Tibial nerve (tissue), 4 donors: ENCODE results near the gene MTUS2. TPM values are rescaled to one million over a fixed set of nuclear protein-coding genes. Genes with fewer than 3 reads are reported as not detected.

Source experiments
- DNase-seq, 2 donors: peaks; one replicate each; pipeline ENCODE4 v3.0.0-alpha.2; 2019; ENCODE audit warnings: low spot score in 2 of 2
- H3K27ac ChIP-seq, 4 donors: fragments of 200-600 bp; sonication (generic) in 3 of 4; one replicate each; pipeline ENCODE4 v1.5.1; 2017 to 2019; ENCODE audit warnings: mild to moderate bottlenecking in 1 of 4
- H3K27me3 ChIP-seq, 2 donors: fragments of 200-600 bp; sonication (generic) in 1 of 2; one replicate each; pipeline versions ENCODE4 v1.5.1 to v1.6.0; 2017 to 2019
- H3K36me3 ChIP-seq, 3 donors: fragments of 200-600 bp; sonication (generic); one replicate each; pipeline ENCODE4 v1.5.1; 2018 to 2019
- H3K4me1 ChIP-seq, 4 donors: fragments of 200-600 bp; sonication (generic) in 3 of 4; one replicate each; pipeline ENCODE4 v1.5.1; 2017 to 2019
- H3K4me3 ChIP-seq, 4 donors: fragments of 200-600 bp; sonication (generic) in 3 of 4; one replicate each; pipeline ENCODE4 v1.5.1; 2017 to 2019; ENCODE audit warnings: mild to moderate bottlenecking in 1 of 4, moderate library complexity in 1 of 4
- H3K9me3 ChIP-seq, 4 donors: fragments of 200-600 bp; sonication (generic) in 3 of 4; one replicate each; pipeline ENCODE4 v1.5.1; 2017 to 2019
- EP300 ChIP-seq, 2 donors: sonication (generic); formaldehyde crosslinking; IDR thresholded peaks; one replicate each; pipeline ENCODE4 v1.6.1; 2017; ENCODE audit warnings: antibody characterized with exemption in 2 of 2, mild to moderate bottlenecking in 1 of 2
- POLR2A ChIP-seq, 2 donors: fragments of 450-650 bp; IDR thresholded peaks; one replicate each; pipeline ENCODE4 v1.6.1; 2017; ENCODE audit warnings: antibody characterized with exemption in 2 of 2, mild to moderate bottlenecking in 2 of 2, moderate library complexity in 2 of 2
- WGBS, 2 donors: methylation state at CpG; one replicate each; pipeline ENCODE4 v1.1.5; 2018; 5-methylcytosine and 5-hydroxymethylcytosine counted together
- total RNA-seq, 4 donors: library from RNA; depleted of rRNA; stranded (reverse); fragments of >200 nt; gene quantifications; one replicate each; pipeline ENCODE4 v1.1.0, GENCODE V29; 2016
- TF ChIP-seq, protein P1 (sequence below), 5 experiments: fragments of 200-600 bp in 3 of 5; fragments of 450-650 bp in 2 of 5; sonication (generic) in 3 of 5; IDR thresholded peaks; one replicate each; pipeline ENCODE4 v1.5.1; 2016 to 2019; ENCODE audit warnings: antibody characterized with exemption in 5 of 5, mild to moderate bottlenecking in 3 of 5, moderate library complexity in 2 of 5

The MTUS2 gene
- total RNA-seq, 4 donors from 2014 or later: 0.20 TPM; not detected in 3

DNA sequence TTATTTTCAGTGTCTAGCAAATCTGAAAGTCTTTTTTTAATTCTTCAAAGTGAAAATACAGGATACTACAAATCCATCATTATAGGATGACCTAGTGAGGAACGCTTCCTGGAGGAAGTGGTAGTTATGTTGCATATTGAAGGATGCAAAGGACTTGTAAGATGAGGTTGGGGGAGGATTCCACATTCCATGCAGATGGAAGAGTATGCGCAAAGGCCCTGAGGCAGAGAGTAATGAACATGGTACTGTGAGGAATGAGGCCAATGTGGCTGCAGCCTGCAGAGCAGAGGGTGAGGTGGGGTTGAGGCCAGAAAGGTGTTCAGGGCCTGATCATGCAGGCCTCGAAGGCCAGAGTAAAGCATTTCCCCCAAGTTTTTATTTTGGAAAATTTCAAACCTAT lies 202.8 kb downstream of the MTUS2 start:
- DNase-seq: no peak
- no peaks in the 10 kb centered on the region for H3K4me1 ChIP-seq
- peaks cover 0 to 7% (median 0%) of the 10 kb centered on the region in 4 donors for H3K9me3 ChIP-seq
- H3K4me3 ChIP-seq: no peak overlapping the region
- TF ChIP-seq, protein P1, sequence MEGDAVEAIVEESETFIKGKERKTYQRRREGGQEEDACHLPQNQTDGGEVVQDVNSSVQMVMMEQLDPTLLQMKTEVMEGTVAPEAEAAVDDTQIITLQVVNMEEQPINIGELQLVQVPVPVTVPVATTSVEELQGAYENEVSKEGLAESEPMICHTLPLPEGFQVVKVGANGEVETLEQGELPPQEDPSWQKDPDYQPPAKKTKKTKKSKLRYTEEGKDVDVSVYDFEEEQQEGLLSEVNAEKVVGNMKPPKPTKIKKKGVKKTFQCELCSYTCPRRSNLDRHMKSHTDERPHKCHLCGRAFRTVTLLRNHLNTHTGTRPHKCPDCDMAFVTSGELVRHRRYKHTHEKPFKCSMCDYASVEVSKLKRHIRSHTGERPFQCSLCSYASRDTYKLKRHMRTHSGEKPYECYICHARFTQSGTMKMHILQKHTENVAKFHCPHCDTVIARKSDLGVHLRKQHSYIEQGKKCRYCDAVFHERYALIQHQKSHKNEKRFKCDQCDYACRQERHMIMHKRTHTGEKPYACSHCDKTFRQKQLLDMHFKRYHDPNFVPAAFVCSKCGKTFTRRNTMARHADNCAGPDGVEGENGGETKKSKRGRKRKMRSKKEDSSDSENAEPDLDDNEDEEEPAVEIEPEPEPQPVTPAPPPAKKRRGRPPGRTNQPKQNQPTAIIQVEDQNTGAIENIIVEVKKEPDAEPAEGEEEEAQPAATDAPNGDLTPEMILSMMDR (IDR thresholded peaks at IDR 0.05): no peak
- no peak for TF ChIP-seq POLR2A (IDR thresholded peaks at IDR 0.05)
- no peak for TF ChIP-seq EP300 (IDR thresholded peaks at IDR 0.05)
- H3K27me3 ChIP-seq: no peaks in the 10 kb centered on the region
- no peak overlapping the region for H3K27ac ChIP-seq
- 80% methylated on average over 3 of the region's 3 CpGs for WGBS, 2 donors
- no peaks in the 10 kb centered on the region for H3K36me3 ChIP-seq

DNA sequence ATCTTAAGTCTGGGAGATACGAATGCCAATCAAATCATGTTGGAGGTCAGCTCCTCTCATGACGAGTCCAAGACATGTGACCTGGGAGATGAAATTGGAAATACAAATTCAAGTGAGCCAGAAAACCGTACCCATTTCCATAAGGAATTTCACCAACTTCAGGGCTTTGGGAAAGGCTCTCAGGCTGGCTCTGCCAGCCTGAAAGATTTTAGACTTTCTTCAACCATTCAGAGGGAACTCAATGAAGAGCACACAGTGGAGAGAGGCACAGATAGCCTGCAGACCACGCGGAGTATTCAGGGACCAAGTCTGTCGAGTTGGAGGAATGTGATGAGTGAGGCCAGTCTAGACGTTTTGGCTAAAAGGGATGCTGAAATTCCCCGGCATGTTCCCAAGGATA lies 204.6 kb downstream of the MTUS2 start:
- H3K27ac ChIP-seq: no peak overlapping the region
- no peak overlapping the region for H3K4me3 ChIP-seq
- DNase-seq: no peak
- no peaks in the 10 kb centered on the region for H3K4me1 ChIP-seq
- TF ChIP-seq EP300 (IDR thresholded peaks at IDR 0.05) (no peak), POLR2A (IDR thresholded peaks at IDR 0.05) (no peak)
- TF ChIP-seq, protein P1 (IDR thresholded peaks at IDR 0.05): no peak
- WGBS, 2 donors: 76 to 79% methylated on average over 8 of the region's 8 CpGs
- H3K36me3 ChIP-seq: no peaks in the 10 kb centered on the region
- no peaks in the 10 kb centered on the region for H3K27me3 ChIP-seq
- peaks cover 0 to 12% (median 0%) of the 10 kb centered on the region in 4 donors for H3K9me3 ChIP-seq

DNA sequence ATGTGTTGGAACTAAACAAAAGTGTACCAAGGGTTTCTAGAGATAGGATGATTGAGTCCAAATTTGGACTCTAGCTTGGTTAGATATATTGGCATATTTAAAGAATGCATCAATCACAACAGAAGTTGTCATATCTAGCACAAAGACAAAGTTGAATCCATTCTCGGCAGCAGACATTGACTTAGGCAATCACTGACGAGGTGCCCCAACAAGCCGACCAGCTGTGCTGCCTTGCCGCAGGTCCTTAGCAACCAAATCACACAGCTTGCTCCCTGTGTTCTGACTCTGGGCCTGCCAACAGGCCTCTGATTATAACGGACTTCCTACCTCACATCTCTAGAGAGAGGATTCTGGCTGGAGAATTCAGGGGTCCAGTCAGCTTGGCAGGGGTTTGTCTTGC lies 208.7 kb downstream of the MTUS2 start:
- WGBS, 2 donors: 79 to 83% methylated on average over 5 of the region's 5 CpGs
- TF ChIP-seq EP300 (IDR thresholded peaks at IDR 0.05): no peak
- TF ChIP-seq, protein P1 (IDR thresholded peaks at IDR 0.05): no peak
- TF ChIP-seq POLR2A (IDR thresholded peaks at IDR 0.05): no peak
- H3K27me3 ChIP-seq: no peaks in the 10 kb centered on the region
- DNase-seq: no peak
- H3K4me3 ChIP-seq: no peak overlapping the region
- H3K36me3 ChIP-seq: no peaks in the 10 kb centered on the region
- H3K4me1 ChIP-seq: no peaks in the 10 kb centered on the region
- H3K9me3 ChIP-seq: peaks cover 0 to 12% (median 0%) of the 10 kb centered on the region in 4 donors
- H3K27ac ChIP-seq: no peak overlapping the region

DNA sequence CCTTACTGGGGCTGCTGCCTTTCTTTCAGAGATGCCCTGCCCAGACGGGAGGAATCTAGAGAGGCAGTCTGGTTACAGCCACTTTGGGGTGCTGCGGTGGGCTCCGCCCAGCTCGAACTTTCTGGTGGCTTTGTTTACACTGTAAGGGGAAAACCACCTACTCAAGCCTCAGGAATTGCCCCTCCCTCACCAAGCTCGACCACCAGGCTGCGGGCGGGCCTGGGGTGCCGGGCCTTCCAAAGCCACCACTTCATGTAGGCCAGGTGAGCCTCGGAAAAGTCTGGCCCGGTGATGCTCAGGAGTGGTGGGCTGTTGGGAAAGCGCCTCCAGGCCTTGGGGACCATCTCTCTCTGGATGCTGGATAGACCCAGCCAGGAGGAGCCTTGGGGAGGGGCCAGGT lies 218.6 kb downstream of the MTUS2 start:
- no peak for DNase-seq
- WGBS, 2 donors: 88 to 89% methylated on average over 8 to 11 of the region's 11 CpGs
- Histone ChIP-seq H3K4me1 (no peaks in the 10 kb centered on the region), H3K27ac (no peak overlapping the region), H3K27me3 (no peaks in the 10 kb centered on the region), H3K36me3 (no peaks in the 10 kb centered on the region), H3K9me3 (no peaks in the 10 kb centered on the region), H3K4me3 (no peak overlapping the region)
- TF ChIP-seq EP300 (IDR thresholded peaks at IDR 0.05) (no peak), POLR2A (IDR thresholded peaks at IDR 0.05) (no peak)
- TF ChIP-seq, protein P1 (IDR thresholded peaks at IDR 0.05): no peak

GRCh38 chr13:29039212-29039611 lies 219.1 kb downstream of the MTUS2 start:
- WGBS, 2 donors: 86% methylated on average over 13 to 17 of the region's 18 CpGs
- Histone ChIP-seq H3K36me3 (no peaks in the 10 kb centered on the region), H3K4me1 (no peaks in the 10 kb centered on the region), H3K9me3 (peaks cover 0 to 2% (median 0%) of the 10 kb centered on the region in 4 donors), H3K4me3 (no peak overlapping the region), H3K27ac (no peak overlapping the region), H3K27me3 (no peaks in the 10 kb centered on the region)
- no peak for DNase-seq
- TF ChIP-seq EP300 (IDR thresholded peaks at IDR 0.05) (no peak), POLR2A (IDR thresholded peaks at IDR 0.05) (no peak)
- TF ChIP-seq, protein P1 (IDR thresholded peaks at IDR 0.05): no peak
